HL-60 (cell line): ENCODE measurements around the gene ITPKC.

Experiments
- DNase-seq, 2 experiments: peaks; one replicate each; pipeline ENCODE4 v3.0.0-alpha.2; 2010 to 2020; ENCODE audit warnings: low read depth in 1 of 2, low spot score in 1 of 2
- H3K27ac ChIP-seq: fragments of 250-450 bp; sonication (Bioruptor Pico); replicated peaks from 2 replicates; pipeline ENCODE4 v1.5.1; 2020; ENCODE audit warnings: mild to moderate bottlenecking, moderate library complexity
- H3K27me3 ChIP-seq: fragments of 250-450 bp; sonication (Bioruptor Pico); 2 replicates; pipeline ENCODE4 v1.5.1; 2021; ENCODE audit warnings: mild to moderate bottlenecking, moderate library complexity; ENCODE audit not compliant: insufficient read depth, poor library complexity, severe bottlenecking
- H3K4me3 ChIP-seq: replicated peaks from 2 replicates; pipeline ENCODE4 v1.5.1; 2011; ENCODE audit warnings: mild to moderate bottlenecking, control low read depth, low read length; ENCODE audit not compliant: insufficient read depth
- CTCF ChIP-seq: IDR thresholded peaks from one replicate; pipeline ENCODE4 v1.5.1; 2011; ENCODE audit warnings: low read length, control low read depth, inconsistent platforms; ENCODE audit not compliant: insufficient read depth
- GABPA ChIP-seq: IDR thresholded peaks from 2 replicates; pipeline ENCODE4 v1.6.1; 2012; ENCODE audit warnings: low read depth
- POLR2AphosphoS5 ChIP-seq: IDR thresholded peaks from 2 replicates; pipeline ENCODE4 v1.6.1; 2012; ENCODE audit warnings: low read depth
- REST ChIP-seq: IDR thresholded peaks from 2 replicates; pipeline ENCODE4 v1.6.1; 2012; ENCODE audit warnings: low read depth; ENCODE audit not compliant: insufficient replicate concordance
- SPI1 ChIP-seq: IDR thresholded peaks from 2 replicates; pipeline ENCODE4 v1.6.1; 2012; ENCODE audit warnings: low read depth, mild to moderate bottlenecking, borderline replicate concordance

Gene ITPKC

GRCh38 chr19:40692212-40692551 is 24.7 kb upstream of the ITPKC start:
- Histone ChIP-seq H3K4me3 (no peak overlapping the region), H3K27me3 (no peaks in the 10 kb centered on the region), H3K27ac (no peak overlapping the region)
- no peak for DNase-seq
- TF ChIP-seq GABPA = no peak
- no peak for TF ChIP-seq SPI1
- no peak for TF ChIP-seq CTCF
- TF ChIP-seq POLR2AphosphoS5 = no peak
- TF ChIP-seq REST = no peak

GRCh38 chr19:40693150-40693788 is 23.6 kb upstream of the ITPKC start:
- no peak for DNase-seq
- no peaks in the 10 kb centered on the region for H3K27me3 ChIP-seq
- no peak overlapping the region for H3K4me3 ChIP-seq
- H3K27ac ChIP-seq = no peak overlapping the region
- TF ChIP-seq GABPA (no peak), CTCF (no peak), REST (no peak), SPI1 (no peak), POLR2AphosphoS5 (no peak)

GRCh38 chr19:40693896-40694295 is 23.0 kb upstream of the ITPKC start:
- TF ChIP-seq SPI1 (no peak), REST (no peak), POLR2AphosphoS5 (no peak), GABPA (no peak), CTCF (no peak)
- no peak for DNase-seq
- no peaks in the 10 kb centered on the region for H3K27me3 ChIP-seq
- H3K27ac ChIP-seq = no peak overlapping the region
- no peak overlapping the region for H3K4me3 ChIP-seq
